Upper lobe of right lung (tissue), 1 donor: ENCODE measurements around the gene ARHGEF28. TPM values are rescaled to one million over a fixed set of nuclear protein-coding genes. Genes with fewer than 3 reads are reported as not detected.

ENCODE experiments used
- ATAC-seq: fragments of 200-7000 bp; cut with Tn5 transposase; one replicate; pipeline ENCODE4 v1.9.1; 2020; ENCODE audit warnings: mild to moderate bottlenecking, moderate library complexity
- DNase-seq: peaks from one replicate; pipeline ENCODE4 v3.0.0-alpha.2; 2020
- H3K27ac ChIP-seq: fragments of 200-600 bp; one replicate; pipeline ENCODE4 v1.8.0; 2022
- H3K27me3 ChIP-seq: fragments of 200-600 bp; one replicate; pipeline ENCODE4 v1.8.0; 2022; ENCODE audit warnings: mild to moderate bottlenecking
- H3K36me3 ChIP-seq: fragments of 200-600 bp; one replicate; pipeline ENCODE4 v1.8.0; 2022
- H3K4me1 ChIP-seq: fragments of 200-600 bp; one replicate; pipeline ENCODE4 v1.8.0; 2022
- H3K4me3 ChIP-seq: fragments of 200-600 bp; one replicate; pipeline ENCODE4 v1.8.0; 2022; ENCODE audit warnings: mild to moderate bottlenecking
- H3K9me3 ChIP-seq: fragments of 200-600 bp; one replicate; pipeline ENCODE4 v1.8.0; 2022
- intact Hi-C: fragments of 100-400 bp; cut with DNase I; formaldehyde crosslinking; loops from one replicate; pipeline ENCODE4 v1.11.0; 2022
- total RNA-seq: library from RNA; stranded (reverse); fragmentation: NEBNext Ultra II Directional; extraction: Animal tissue kit (Norgen Biotek cat#: 25700); gene quantifications from one replicate; pipeline ENCODE4 v1.2.1, GENCODE V29; 2021
- TF ChIP-seq, protein P1 (sequence below): fragments of 200-600 bp; IDR thresholded peaks from one replicate; pipeline ENCODE4 v1.8.0; 2022; ENCODE audit warnings: antibody characterized with exemption
- donor health status: DM: no; HTN: yes; CAD: no; lungs with severe emphysema.

Gene ARHGEF28
- total RNA-seq, 1 donor from 2014 or later, result 22.3 TPM

DNA sequence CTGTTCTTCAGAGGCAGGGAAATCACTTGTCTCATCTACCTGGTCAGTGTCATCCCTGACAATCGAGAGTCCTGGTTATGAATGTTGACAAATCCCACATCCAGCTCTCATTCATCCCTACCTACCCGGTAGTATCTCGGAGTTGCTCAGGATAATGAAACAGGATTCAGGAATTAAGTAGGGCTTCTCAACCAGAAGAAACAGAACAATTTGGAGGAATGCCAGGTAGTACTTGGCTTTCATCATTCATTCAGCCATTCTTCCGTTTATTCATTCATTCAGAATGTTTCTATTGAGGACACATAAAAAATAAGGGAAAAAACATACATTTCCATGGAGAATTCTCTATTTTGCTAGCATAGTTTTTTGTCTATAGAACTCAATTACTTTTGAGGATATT, 195.0 kb downstream of the ARHGEF28 start:
- no peak for ATAC-seq
- Histone ChIP-seq H3K36me3 (no peaks in the 10 kb centered on the region), H3K27ac (no peak overlapping the region), H3K9me3 (no peaks in the 10 kb centered on the region), H3K4me1 (peaks cover 8% of the 10 kb centered on the region), H3K27me3 (no peaks in the 10 kb centered on the region), H3K4me3 (no peak overlapping the region)
- DNase-seq, result no peak
- TF ChIP-seq, protein P1, sequence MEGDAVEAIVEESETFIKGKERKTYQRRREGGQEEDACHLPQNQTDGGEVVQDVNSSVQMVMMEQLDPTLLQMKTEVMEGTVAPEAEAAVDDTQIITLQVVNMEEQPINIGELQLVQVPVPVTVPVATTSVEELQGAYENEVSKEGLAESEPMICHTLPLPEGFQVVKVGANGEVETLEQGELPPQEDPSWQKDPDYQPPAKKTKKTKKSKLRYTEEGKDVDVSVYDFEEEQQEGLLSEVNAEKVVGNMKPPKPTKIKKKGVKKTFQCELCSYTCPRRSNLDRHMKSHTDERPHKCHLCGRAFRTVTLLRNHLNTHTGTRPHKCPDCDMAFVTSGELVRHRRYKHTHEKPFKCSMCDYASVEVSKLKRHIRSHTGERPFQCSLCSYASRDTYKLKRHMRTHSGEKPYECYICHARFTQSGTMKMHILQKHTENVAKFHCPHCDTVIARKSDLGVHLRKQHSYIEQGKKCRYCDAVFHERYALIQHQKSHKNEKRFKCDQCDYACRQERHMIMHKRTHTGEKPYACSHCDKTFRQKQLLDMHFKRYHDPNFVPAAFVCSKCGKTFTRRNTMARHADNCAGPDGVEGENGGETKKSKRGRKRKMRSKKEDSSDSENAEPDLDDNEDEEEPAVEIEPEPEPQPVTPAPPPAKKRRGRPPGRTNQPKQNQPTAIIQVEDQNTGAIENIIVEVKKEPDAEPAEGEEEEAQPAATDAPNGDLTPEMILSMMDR, result no peak
- intact Hi-C loops, result no loop called here

DNA sequence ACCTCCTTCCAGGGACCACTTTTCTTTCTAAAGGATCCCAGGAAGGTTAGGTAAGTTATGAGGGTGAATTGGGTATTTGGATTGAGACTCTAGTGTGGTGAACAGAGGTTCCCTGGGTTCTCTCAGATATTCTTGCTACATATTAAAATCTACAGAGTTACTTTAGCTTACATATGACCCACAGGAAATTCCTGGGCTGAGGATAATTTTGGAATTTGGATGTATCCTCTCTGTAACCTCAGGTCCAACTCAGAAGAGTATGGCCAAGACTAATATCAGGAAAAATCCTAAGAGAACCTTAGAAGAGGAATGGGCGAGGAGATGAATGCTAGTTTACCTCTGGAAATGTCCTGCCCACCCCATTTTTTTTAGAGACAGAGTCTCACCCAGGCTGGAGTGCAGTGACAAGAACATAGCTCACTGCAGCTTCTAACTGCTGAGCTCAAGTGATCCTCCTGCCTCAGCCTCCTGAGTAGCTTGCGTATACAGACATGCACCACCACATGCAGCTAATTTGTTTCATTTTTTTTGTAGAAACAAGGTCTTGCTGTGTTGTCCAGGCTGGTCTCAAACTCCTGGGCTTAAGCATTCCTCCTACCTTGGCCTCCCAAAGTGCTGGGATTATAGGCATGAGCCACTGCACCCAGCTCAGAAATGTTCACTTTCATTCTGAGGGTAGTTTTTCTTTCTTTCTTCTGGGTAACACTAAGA, 196.4 kb downstream of the ARHGEF28 start:
- no peak overlapping the region for H3K27ac ChIP-seq
- TF ChIP-seq, protein P1, result no peak
- no peaks in the 10 kb centered on the region for H3K36me3 ChIP-seq
- ATAC-seq (no peak), DNase-seq (no peak)
- no peaks in the 10 kb centered on the region for H3K27me3 ChIP-seq
- no peak overlapping the region for H3K4me3 ChIP-seq
- H3K9me3 ChIP-seq, result no peaks in the 10 kb centered on the region
- intact Hi-C loops, result no loop called here
- H3K4me1 ChIP-seq, result peaks cover 8% of the 10 kb centered on the region

DNA sequence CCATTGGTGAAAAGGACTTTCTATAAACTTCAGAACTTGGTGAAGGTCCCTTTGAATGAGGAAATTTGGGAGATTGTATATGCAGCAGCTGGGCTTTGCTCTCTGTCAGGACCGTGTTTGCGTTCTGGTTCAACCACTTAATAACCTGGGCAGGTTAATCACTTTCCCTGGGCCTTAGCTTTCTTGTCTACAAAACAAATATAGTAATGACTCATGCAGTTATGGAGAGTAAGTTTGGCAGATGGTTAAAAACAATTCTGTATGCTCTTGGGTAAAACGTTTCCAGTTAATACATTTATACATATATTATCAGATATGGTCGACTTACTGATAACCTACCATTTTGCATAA, 197.0 kb downstream of the ARHGEF28 start:
- Histone ChIP-seq H3K27me3 (no peaks in the 10 kb centered on the region), H3K9me3 (no peaks in the 10 kb centered on the region), H3K27ac (no peak overlapping the region), H3K36me3 (no peaks in the 10 kb centered on the region), H3K4me3 (no peak overlapping the region), H3K4me1 (peaks cover 8% of the 10 kb centered on the region)
- intact Hi-C loops, result no loop called here
- DNase-seq (no peak), ATAC-seq (peak; percentile 77)
- TF ChIP-seq, protein P1, result no peak

DNA sequence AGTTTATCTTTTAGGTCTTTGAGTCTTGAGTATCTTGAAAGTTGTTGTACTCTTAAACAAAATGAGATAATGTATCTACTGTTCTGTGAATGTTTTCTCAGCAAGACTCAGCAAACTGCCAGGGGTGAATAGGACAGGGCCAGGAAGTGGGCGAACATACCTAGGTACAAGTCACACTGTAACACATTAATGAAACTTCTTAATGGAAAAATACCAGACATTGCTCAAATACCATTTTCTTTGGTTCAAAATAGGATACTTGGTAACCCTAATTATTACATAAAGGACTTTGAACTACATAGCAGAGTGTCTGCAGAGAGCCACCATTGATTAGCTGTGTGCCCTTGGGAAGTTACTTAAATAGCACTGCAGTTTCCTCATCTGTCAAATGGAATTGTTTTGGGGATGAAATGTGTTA, 197.5 kb downstream of the ARHGEF28 start:
- Histone ChIP-seq H3K27ac (no peak overlapping the region), H3K4me1 (peaks cover 8% of the 10 kb centered on the region)

DNA sequence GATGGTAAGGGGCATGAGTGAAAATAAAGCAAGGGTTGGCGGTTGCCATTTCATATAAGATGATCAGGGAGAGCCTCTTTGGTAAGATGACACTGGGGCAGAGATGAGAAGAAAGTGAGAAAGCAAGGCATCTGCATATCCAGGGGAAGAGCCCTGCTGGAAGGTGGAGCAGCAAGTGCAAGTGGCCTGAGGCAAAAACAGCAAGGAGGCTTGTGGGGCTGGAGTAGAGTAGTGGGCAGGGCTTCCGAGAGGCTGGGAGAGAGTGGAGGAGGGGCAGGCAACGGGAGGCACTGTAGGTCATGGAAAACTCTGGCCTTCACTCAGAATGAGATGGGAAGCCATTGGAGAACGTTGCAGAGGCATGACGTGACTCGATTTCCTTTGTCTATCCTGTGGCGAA, 199.2 kb downstream of the ARHGEF28 start:
- TF ChIP-seq, protein P1, result no peak
- peaks cover 8% of the 10 kb centered on the region for H3K4me1 ChIP-seq
- DNase-seq, result no peak
- intact Hi-C loops, result no loop called here
- no peaks in the 10 kb centered on the region for H3K27me3 ChIP-seq
- no peaks in the 10 kb centered on the region for H3K9me3 ChIP-seq
- ATAC-seq, result no peak
- H3K27ac ChIP-seq, result no peak overlapping the region
- no peak overlapping the region for H3K4me3 ChIP-seq
- no peaks in the 10 kb centered on the region for H3K36me3 ChIP-seq

More for the DNA sequence above, 197.5 kb downstream of the ARHGEF28 start:
- TF ChIP-seq, protein P1, result no peak
- no peak for ATAC-seq
- no peak for DNase-seq
- no peaks in the 10 kb centered on the region for H3K9me3 ChIP-seq
- no peaks in the 10 kb centered on the region for H3K36me3 ChIP-seq
- no peak overlapping the region for H3K4me3 ChIP-seq
- H3K27me3 ChIP-seq, result no peaks in the 10 kb centered on the region
- intact Hi-C loops, result no loop called here

DNA sequence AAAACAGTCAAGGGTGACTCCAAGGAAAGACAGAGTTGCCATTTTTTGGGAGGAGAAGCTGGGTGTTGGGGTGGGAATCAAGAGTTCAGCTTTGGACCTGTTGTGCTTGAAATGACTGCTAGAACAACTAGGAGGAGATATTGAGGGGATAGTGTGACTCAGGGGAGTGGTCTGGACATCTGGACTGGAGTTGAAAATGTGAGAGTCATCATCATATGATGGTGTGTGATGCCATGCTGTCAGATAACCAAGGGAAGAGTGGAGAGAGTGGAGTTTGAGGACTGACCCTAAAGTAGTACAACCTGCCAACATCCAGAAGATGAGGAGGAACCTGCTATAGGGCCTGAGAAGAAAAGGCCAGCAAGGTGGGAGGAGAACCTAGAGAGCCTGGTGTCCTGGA, 199.7 kb downstream of the ARHGEF28 start:
- no peaks in the 10 kb centered on the region for H3K27me3 ChIP-seq
- intact Hi-C loops, result no loop called here
- no peaks in the 10 kb centered on the region for H3K36me3 ChIP-seq
- no peak overlapping the region for H3K4me3 ChIP-seq
- no peaks in the 10 kb centered on the region for H3K9me3 ChIP-seq
- peaks cover 8% of the 10 kb centered on the region for H3K4me1 ChIP-seq
- DNase-seq (no peak), ATAC-seq (no peak)
- TF ChIP-seq, protein P1, result no peak
- H3K27ac ChIP-seq, result no peak overlapping the region
